Neural cell (in vitro differentiated cells): ENCODE measurements around the gene HOXB5.

Experiments used
- EP300 ChIP-seq: fragments of 450-650 bp; conservative IDR thresholded peaks from 2 replicates; pipeline ENCODE4 v1.6.1; 2014; ENCODE audit warnings: antibody characterized with exemption, mild to moderate bottlenecking, moderate library complexity; ENCODE audit not compliant: poor library complexity, severe bottlenecking
- EZH2 ChIP-seq: fragments of 200-600, 300-800 bp; shearing (Covaris generic), sonication (generic); IDR thresholded peaks from 2 replicates; pipeline ENCODE4 v1.6.1; 2014; ENCODE audit warnings: antibody characterized with exemption, low read length, borderline replicate concordance, mild to moderate bottlenecking; ENCODE audit not compliant: insufficient read depth, poor library complexity, severe bottlenecking
- MXI1 ChIP-seq: fragments of 450-650 bp; conservative IDR thresholded peaks from 2 replicates; pipeline ENCODE4 v1.6.1; 2014; ENCODE audit warnings: antibody characterized with exemption, mild to moderate bottlenecking; ENCODE audit not compliant: poor library complexity, severe bottlenecking
- POLR2AphosphoS5 ChIP-seq: IDR thresholded peaks from 2 replicates; pipeline ENCODE4 v1.6.1; 2012
- RAD21 ChIP-seq: fragments of 450-650 bp; conservative IDR thresholded peaks from 2 replicates; pipeline ENCODE4 v1.6.1; 2014; ENCODE audit warnings: antibody characterized with exemption, mild to moderate bottlenecking, moderate library complexity
- SMC3 ChIP-seq: fragments of 450-650 bp; conservative IDR thresholded peaks from 2 replicates; pipeline ENCODE4 v1.6.1; 2014; ENCODE audit warnings: antibody characterized with exemption, mild to moderate bottlenecking, moderate library complexity; ENCODE audit not compliant: poor library complexity
- TAF1 ChIP-seq: IDR thresholded peaks from 2 replicates; pipeline ENCODE4 v1.6.1; 2012; ENCODE audit warnings: low read depth
- TF ChIP-seq, protein P1 (sequence below): fragments of 450-650 bp; IDR thresholded peaks from 2 replicates; pipeline ENCODE4 v1.5.1; 2014; ENCODE audit warnings: antibody characterized with exemption, mild to moderate bottlenecking, moderate library complexity; ENCODE audit not compliant: poor library complexity, severe bottlenecking
- TF ChIP-seq, protein P2 (sequence below): IDR thresholded peaks from 2 replicates; pipeline ENCODE4 v1.6.1; 2012; ENCODE audit warnings: borderline replicate concordance

DNA sequence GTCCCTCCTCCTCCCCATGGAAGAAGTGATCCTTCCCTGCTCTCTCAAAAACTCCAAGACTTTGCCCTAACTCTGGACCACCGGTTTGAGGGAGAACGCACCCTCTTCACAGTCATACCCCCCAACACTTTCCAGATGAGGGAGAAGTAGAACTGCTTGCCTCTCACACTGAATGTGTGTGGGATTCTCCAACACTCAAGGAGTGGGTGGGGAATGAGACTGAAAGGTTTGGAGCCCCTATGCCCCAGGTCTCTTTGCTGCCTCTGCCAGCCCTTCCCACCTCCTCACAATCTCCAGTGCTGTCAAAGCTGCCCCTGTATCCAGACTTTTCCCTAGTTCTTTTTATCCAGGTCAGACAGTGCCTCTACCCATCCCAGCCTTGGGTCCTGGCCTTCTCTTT lies 26.9 kb downstream of the HOXB5 start:
- TF ChIP-seq, protein P1, sequence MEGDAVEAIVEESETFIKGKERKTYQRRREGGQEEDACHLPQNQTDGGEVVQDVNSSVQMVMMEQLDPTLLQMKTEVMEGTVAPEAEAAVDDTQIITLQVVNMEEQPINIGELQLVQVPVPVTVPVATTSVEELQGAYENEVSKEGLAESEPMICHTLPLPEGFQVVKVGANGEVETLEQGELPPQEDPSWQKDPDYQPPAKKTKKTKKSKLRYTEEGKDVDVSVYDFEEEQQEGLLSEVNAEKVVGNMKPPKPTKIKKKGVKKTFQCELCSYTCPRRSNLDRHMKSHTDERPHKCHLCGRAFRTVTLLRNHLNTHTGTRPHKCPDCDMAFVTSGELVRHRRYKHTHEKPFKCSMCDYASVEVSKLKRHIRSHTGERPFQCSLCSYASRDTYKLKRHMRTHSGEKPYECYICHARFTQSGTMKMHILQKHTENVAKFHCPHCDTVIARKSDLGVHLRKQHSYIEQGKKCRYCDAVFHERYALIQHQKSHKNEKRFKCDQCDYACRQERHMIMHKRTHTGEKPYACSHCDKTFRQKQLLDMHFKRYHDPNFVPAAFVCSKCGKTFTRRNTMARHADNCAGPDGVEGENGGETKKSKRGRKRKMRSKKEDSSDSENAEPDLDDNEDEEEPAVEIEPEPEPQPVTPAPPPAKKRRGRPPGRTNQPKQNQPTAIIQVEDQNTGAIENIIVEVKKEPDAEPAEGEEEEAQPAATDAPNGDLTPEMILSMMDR: no peak
- TF ChIP-seq, protein P2, sequence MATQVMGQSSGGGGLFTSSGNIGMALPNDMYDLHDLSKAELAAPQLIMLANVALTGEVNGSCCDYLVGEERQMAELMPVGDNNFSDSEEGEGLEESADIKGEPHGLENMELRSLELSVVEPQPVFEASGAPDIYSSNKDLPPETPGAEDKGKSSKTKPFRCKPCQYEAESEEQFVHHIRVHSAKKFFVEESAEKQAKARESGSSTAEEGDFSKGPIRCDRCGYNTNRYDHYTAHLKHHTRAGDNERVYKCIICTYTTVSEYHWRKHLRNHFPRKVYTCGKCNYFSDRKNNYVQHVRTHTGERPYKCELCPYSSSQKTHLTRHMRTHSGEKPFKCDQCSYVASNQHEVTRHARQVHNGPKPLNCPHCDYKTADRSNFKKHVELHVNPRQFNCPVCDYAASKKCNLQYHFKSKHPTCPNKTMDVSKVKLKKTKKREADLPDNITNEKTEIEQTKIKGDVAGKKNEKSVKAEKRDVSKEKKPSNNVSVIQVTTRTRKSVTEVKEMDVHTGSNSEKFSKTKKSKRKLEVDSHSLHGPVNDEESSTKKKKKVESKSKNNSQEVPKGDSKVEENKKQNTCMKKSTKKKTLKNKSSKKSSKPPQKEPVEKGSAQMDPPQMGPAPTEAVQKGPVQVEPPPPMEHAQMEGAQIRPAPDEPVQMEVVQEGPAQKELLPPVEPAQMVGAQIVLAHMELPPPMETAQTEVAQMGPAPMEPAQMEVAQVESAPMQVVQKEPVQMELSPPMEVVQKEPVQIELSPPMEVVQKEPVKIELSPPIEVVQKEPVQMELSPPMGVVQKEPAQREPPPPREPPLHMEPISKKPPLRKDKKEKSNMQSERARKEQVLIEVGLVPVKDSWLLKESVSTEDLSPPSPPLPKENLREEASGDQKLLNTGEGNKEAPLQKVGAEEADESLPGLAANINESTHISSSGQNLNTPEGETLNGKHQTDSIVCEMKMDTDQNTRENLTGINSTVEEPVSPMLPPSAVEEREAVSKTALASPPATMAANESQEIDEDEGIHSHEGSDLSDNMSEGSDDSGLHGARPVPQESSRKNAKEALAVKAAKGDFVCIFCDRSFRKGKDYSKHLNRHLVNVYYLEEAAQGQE: no peak
- TF ChIP-seq EZH2 (no peak), RAD21 (no peak), TAF1 (no peak), MXI1 (no peak), SMC3 (no peak), POLR2AphosphoS5 (no peak), EP300 (no peak)
